ENCODE results near the gene MCHR1. TPM values are rescaled to one million over a fixed set of nuclear protein-coding genes. Genes with fewer than 3 reads are reported as not detected.
A peak's percentile ranks its signal among the peaks of the same experiment; 100 is the strongest.

MCHR1 gene
- total RNA-seq, 1 experiment from 2014 or later, result 1.0 TPM

GRCh38 chr22:40703736-40704135, 24.5 kb downstream of the MCHR1 start:
- CTCF ChIA-PET, result interaction anchor here (0.8 to 1.6 kb wide), 4 partner anchors 10 to 57 kb away, joined by 3 to 5 read pairs (median 4); no protein-coding TSS in a partner anchor
- ATAC-seq (no peak), DNase-seq (ENCODE audit: low spot score) (no peak)
- H3K36me3 Mint-ChIP-seq, result peaks cover 10% of the 10 kb centered on the region
- H3K4me1 Mint-ChIP-seq, result peaks cover 14% of the 10 kb centered on the region
- 0 out of 2 replicates have a peak, but pooled peaks cover 3% of the 10 kb centered on the region for H3K27me3 Mint-ChIP-seq (ENCODE audit: low read depth)
- peaks cover 22% of the 10 kb centered on the region for H3K9me3 Mint-ChIP-seq
- TF ChIP-seq AR (CRISPR knock-in tag; IDR thresholded peaks at IDR 0.05), result no peak
- TF ChIP-seq CDX4 (CRISPR knock-in tag; IDR thresholded peaks at IDR 0.05; ENCODE audit: borderline replicate concordance), result no peak
- no peak for TF ChIP-seq ZNF317 (CRISPR knock-in tag; IDR thresholded peaks at IDR 0.05; ENCODE audit: borderline replicate concordance, low read depth)
- no peak for TF ChIP-seq E2F5 (CRISPR knock-in tag; IDR thresholded peaks at IDR 0.05)
- no peak for TF ChIP-seq CREM (CRISPR knock-in tag; IDR thresholded peaks at IDR 0.05)
- no peak overlapping the region for H3K4me3 Mint-ChIP-seq
- POLR2A ChIA-PET, result no interaction called here
- no peak overlapping the region for H3K27ac Mint-ChIP-seq

- ATAC-seq (peak; percentile 61), DNase-seq (ENCODE audit: low spot score) (no peak)
- no peak for TF ChIP-seq NR2C2 (CRISPR knock-in tag; IDR thresholded peaks at IDR 0.05)
- TF ChIP-seq GTF2I (CRISPR knock-in tag; conservative IDR thresholded peaks at IDR 0.05), result peak; percentile 65; the same call in 1 of the 2 replicates
- no peak for TF ChIP-seq KAT7 (CRISPR knock-in tag; IDR thresholded peaks at IDR 0.05; ENCODE audit: borderline replicate concordance)
- ChIA-PET POLR2A (no interaction called here), CTCF (interaction anchor here (0.6 to 1.4 kb wide), 2 partner anchors 18 to 23 kb away, joined by 3 read pairs; no protein-coding TSS in a partner anchor)
- 0 out of 2 replicates have a peak, but pooled peaks cover 3% of the 10 kb centered on the region for H3K27me3 Mint-ChIP-seq (ENCODE audit: low read depth)
- no peak overlapping the region for H3K4me3 Mint-ChIP-seq
- H3K36me3 Mint-ChIP-seq, result peaks cover 10% of the 10 kb centered on the region
- H3K4me1 Mint-ChIP-seq, result peaks cover 24% of the 10 kb centered on the region
- no peak overlapping the region for H3K27ac Mint-ChIP-seq
- peaks cover 22% of the 10 kb centered on the region for H3K9me3 Mint-ChIP-seq
Measured at GRCh38 chr22:40705918-40706682, 26.8 kb downstream of the MCHR1 start.

- CTCF ChIA-PET, result interaction anchor here (0.8 kb wide), 1 partner anchor 24 kb away, joined by 3 read pairs; no protein-coding TSS in a partner anchor
- no peak overlapping the region for H3K4me3 Mint-ChIP-seq
- peaks cover 10% of the 10 kb centered on the region for H3K36me3 Mint-ChIP-seq
- peaks cover 22% of the 10 kb centered on the region for H3K9me3 Mint-ChIP-seq
- peaks cover 9% of the 10 kb centered on the region; the same call in 1 of the 2 replicates for H3K27me3 Mint-ChIP-seq (ENCODE audit: low read depth)
- H3K4me1 Mint-ChIP-seq, result peaks cover 26% of the 10 kb centered on the region
- no peak for ATAC-seq
- no peak for DNase-seq (ENCODE audit: low spot score)
- no peak overlapping the region for H3K27ac Mint-ChIP-seq
- POLR2A ChIA-PET, result no interaction called here
- TF ChIP-seq ZNF121 (CRISPR knock-in tag; IDR thresholded peaks at IDR 0.05) (no peak), MLX (CRISPR knock-in tag; IDR thresholded peaks at IDR 0.05) (no peak), NR3C1 (CRISPR knock-in tag; conservative IDR thresholded peaks at IDR 0.05; ENCODE audit: low read depth) (no peak), GABPB1 (CRISPR knock-in tag; IDR thresholded peaks at IDR 0.05) (no peak), ATF1 (CRISPR knock-in tag; IDR thresholded peaks at IDR 0.05) (no peak), FOXP4 (CRISPR knock-in tag; IDR thresholded peaks at IDR 0.05) (no peak), STAT6 (CRISPR knock-in tag; conservative IDR thresholded peaks at IDR 0.05; ENCODE audit: low read depth) (no peak), SMAD4 (CRISPR knock-in tag; IDR thresholded peaks at IDR 0.05) (no peak), CREB1 (CRISPR knock-in tag; IDR thresholded peaks at IDR 0.05) (no peak), IRF1 (CRISPR knock-in tag; IDR thresholded peaks at IDR 0.05) (no peak), GRHL2 (CRISPR knock-in tag; IDR thresholded peaks at IDR 0.05; ENCODE audit: insufficient replicate concordance, severe bottlenecking) (no peak), ZNF396 (CRISPR knock-in tag; IDR thresholded peaks at IDR 0.05; ENCODE audit: borderline replicate concordance) (no peak)
Measured at GRCh38 chr22:40707154-40707553, 27.9 kb downstream of the MCHR1 start.
